Islet of Langerhans (tissue), 1 donor: ENCODE measurements around the gene EIF3A.
"Not testable (repeated sequence)": the region's sequence is repeated elsewhere in the genome, so short reads cannot be mapped to it uniquely, and the experiment has no call there.

Experiments used
- FAIRE-seq: peaks from one replicate; lab custom pipeline; 2011; peaks lifted over from hg19 to GRCh38; lab: Jason Lieb, UNC

Gene EIF3A

GRCh38 chr10:119098576-119098975 is 18.0 kb upstream of the EIF3A start:
- FAIRE-seq = no peak

DNA sequence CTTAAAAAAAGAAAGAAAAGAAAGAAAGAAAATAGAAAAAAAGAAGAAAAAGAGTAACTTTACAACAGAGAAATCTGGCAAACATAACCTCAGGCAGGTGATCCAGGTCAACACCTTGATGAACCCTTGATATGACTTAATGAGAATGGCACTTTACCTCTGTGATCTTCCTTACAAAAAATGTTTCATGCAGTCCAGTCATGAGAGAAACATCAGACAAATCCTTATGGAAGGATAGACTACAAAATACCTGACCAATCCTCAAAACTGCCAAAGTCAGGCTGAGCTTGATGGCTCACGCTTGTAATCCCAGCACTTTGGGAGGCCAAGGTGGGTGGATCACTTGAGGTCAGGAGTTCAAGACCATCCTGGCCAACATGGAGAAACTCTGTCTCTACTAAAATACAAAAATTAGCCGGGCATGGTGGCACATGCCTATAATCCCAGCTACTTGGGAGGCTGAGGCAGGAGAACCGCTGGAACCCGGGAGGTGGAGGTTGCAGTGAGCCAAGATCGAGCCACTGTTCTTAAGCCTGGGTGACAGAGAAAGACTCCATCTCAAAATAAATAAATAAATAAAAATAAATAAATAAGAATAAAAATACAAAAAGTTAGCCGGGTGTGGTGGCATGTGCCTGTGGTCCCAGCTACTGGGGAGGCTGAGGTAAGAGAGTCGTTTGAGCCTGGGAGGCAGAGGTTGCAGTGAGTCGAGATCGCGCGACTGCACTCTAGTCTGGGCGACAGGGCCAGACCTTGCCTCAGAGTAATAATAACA is 16.2 kb upstream of the EIF3A start:
- not testable (repeated sequence) for FAIRE-seq

GRCh38 chr10:119095640-119096039 is 15.0 kb upstream of the EIF3A start:
- no peak for FAIRE-seq

DNA sequence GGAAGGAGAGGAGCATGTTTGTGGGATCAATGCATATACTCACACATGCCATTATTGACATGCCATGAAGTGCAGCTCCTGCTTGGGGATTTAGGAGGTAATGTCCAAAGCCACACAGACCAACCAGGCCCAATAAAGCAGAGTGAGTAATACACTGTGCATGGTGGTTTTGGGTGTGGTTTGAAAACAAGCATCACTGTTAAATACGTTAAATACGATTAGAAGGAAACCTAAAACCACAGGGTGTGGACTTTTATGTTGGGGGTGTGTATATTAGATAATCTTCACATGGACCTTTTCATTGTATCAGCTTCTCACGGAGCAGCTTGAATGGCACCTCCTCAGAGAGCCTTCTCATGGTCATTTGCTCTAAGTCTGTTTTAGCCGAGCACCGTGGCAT is 10.4 kb upstream of the EIF3A start:
- no peak for FAIRE-seq

DNA sequence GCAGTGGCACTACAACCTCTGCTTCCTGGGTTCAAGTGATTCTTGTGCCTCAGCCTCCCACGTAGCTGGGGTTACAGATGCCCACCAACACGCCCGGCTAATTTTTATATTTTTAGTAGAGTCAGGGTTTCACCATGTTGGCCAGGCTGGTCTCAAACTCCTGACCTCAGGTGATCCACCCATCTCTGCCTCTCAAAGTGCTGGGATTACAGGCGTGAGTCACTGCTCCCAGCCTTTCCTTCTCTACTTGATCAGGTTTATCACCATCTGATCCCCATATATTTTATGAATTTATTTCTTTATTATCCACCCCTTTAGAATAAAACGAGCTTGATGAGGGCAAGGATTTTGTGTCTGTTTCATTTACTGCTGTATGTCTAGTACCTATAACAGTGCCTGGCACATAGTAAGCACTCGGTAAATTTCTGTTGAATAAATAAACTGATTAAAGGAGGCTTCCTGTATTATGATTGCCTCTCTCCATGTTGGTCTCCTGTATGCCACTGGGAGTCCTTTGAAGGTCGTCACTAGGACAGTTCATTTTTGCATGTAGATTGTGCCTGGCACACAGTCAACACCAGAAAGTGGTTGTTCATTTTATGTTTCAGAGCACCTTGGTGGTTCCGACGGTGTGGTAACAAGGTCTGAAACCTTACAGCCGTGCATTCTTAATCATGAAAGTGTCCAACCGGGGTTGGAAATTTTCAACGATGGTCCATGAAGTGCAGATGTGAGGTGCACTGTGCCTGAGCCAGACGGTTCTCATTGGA is 9.6 kb upstream of the EIF3A start:
- FAIRE-seq = no peak

GRCh38 chr10:119087271-119087882 is 6.8 kb upstream of the EIF3A start:
- FAIRE-seq = no peak

DNA sequence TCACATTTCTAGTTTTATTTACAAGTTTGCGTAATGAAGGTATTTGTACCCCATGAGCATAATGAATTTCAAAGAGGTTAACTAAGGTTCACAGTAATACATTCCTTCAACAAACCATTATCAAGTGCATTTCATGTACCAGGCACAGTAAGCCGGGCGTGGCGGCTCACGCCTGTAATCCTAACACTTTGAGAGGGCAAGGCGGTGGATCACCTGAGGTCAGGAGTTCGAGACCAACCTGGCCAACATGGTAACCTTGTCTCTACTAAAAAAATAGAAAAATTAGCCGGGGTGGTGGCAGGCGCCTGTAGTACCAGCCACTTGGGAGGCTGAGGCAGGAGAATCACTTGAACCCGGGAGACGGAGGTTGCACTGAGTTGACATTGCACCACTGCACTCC is 4.3 kb upstream of the EIF3A start:
- FAIRE-seq = no peak

- FAIRE-seq = no peak
Observed at GRCh38 chr10:119079599-119080520, 757 bp downstream of the EIF3A start.

GRCh38 chr10:119078422-119079179 is 2.0 kb downstream of the EIF3A start:
- no peak for FAIRE-seq

DNA sequence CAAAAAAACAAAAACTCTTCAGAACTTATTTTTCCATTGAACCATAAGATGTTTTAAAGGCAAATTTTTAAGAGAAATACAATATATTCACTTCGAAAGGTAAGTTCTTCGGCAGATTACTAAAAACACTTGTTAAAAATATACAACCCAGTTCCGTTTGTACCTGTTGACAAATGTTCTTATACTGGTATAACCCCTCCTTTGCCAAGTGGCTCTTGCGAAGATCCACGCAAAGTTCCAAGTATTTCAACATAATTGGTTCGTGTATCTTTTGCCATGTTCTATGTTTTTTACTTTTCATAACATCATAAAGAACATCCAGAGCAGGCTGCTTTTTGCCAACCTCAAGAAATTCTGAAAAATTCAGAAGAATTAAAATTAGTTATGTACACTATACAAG is 7.0 kb downstream of the EIF3A start:
- no peak for FAIRE-seq

DNA sequence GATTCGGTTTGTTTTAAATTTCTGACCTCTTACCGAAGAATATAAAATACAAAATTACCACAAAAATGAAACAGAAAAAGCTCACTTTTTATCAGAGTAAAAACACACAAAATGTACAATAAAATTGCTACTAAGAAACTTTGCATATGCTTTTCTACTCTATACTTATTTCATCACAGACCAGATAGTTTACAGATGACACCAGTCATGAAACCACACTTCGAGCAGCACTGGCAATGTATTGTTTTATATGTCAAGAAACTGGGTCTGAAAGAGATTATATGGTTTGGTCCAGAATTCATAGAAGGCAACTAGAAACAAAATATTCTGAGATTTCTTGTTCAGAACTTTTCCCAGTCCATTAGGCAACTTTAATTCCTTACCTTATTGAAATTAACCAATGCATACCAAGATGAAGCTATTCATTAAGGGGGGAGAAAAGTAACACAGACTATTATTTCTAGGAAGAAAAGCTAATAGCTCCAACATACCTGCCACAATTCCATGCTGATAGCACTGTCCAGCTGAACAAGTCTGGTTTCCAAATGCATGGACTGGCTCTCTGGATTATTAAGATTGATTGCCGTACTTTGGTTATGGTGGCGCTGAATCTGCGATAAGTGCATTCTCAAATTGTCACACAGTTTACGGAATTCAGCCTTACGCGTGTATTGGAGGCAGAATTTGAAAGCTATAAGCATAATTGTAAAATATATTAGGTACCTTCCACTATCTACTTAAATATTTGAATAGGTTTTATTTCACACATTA is 10.0 kb downstream of the EIF3A start:
- FAIRE-seq = no peak

GRCh38 chr10:119061926-119062325 is 18.7 kb downstream of the EIF3A start:
- no peak for FAIRE-seq

- no peak for FAIRE-seq
Observed at GRCh38 chr10:119061352-119061751, 19.3 kb downstream of the EIF3A start.

DNA sequence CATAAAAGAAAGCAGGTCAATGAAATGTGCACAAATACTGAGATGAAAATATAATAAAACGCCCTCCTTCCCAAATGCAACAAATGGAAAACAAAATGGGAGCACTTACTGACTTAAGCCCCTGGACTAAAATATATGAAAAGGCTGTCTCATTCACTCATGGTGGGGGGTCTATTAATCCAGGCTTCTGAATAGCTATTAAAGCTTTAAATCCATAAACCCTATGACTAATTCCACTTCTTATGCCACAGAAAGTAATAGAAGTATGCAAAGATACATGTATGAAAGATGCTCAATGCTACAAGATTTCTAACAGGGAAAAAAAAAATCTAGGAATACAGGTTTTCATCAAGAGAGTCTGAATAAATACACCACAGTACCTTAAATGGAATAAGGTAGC is 20.5 kb downstream of the EIF3A start:
- no peak for FAIRE-seq

- FAIRE-seq = no peak
Observed at GRCh38 chr10:119059557-119059956, 21.1 kb downstream of the EIF3A start.

GRCh38 chr10:119058010-119058409 is 22.6 kb downstream of the EIF3A start:
- no peak for FAIRE-seq

GRCh38 chr10:119055472-119055871 is 25.1 kb downstream of the EIF3A start:
- FAIRE-seq = no peak

DNA sequence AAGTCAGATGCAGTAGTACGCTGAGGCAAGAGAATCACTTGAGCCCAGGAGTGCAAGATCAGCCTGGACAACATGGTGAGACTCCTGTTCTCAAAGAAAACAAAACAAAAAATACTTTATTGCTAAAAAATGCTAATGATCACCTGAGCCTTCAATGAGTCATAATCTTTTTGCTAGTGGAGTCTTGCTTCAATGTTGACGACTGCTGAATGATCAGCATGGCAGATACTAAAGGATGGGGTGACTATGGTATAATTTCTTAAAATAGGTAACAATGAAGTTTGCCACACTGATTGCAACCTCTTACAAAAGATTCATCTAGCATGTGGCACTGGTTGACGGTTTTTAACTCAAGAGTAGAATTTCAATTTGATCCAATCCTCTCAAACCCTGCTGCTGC is 28.8 kb downstream of the EIF3A start:
- no peak for FAIRE-seq

DNA sequence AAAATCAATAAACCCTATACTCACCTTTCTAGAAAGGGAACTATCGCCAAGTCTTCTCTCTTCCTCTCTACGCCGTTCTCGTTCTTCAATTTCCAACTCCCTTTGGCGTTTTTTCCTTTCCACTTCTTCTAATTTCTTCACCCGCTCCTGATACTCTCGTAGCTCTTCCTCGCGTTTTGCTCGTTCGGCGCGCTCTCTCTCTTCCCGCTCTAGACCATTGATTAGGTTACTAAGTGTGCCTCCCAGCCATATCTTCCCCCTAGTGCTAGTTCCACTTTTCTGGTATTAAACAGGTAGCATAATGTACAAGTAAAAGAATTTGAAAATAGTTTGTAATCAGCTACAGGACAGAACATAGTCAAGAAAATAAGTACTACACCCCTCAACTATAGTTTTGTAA is 30.8 kb downstream of the EIF3A start:
- no peak for FAIRE-seq

GRCh38 chr10:119049361-119049760 is 31.3 kb downstream of the EIF3A start:
- FAIRE-seq = no peak

GRCh38 chr10:119045561-119045960 is 35.1 kb downstream of the EIF3A start:
- FAIRE-seq = no peak
